ENCODE measurements around the gene RSPH10B2. TPM values are rescaled to one million over a fixed set of nuclear protein-coding genes. Genes with fewer than 3 reads are reported as not detected.
"Not testable (repeated sequence)": the region's sequence is repeated elsewhere in the genome, so short reads cannot be mapped to it uniquely, and the experiment has no call there.

The RSPH10B2 gene
- polyA plus RNA-seq (ENCODE audit: insufficient read length): 0.46 TPM

DNA sequence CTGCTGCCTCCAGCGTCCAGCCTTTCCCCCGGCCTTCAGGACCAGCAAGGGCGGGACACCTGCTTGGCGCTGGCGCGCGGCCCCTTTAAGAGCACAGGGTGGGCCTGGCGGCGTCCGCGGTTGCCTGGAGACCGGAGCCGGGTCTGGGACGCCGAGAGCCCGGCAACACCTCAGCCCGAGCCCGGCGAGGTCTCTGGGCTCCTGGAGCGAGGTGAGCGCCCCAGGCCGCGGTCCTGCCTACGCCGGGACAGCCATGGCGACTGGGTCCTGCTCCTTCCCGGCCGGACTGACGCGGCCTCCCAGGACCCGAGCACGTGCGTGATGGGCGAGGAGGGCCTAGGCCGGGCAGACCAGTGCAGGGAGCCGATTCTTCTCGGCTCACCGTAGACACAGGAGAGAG, at the start of gene RSPH10B2:
TSS of gene RSPH10B2 (plus strand) at position 140 of the 400 bp plus-strand sequence. CDS start 3,575 bp downstream, outside the sequence.
- not testable (repeated sequence) for DNase-seq

DNA sequence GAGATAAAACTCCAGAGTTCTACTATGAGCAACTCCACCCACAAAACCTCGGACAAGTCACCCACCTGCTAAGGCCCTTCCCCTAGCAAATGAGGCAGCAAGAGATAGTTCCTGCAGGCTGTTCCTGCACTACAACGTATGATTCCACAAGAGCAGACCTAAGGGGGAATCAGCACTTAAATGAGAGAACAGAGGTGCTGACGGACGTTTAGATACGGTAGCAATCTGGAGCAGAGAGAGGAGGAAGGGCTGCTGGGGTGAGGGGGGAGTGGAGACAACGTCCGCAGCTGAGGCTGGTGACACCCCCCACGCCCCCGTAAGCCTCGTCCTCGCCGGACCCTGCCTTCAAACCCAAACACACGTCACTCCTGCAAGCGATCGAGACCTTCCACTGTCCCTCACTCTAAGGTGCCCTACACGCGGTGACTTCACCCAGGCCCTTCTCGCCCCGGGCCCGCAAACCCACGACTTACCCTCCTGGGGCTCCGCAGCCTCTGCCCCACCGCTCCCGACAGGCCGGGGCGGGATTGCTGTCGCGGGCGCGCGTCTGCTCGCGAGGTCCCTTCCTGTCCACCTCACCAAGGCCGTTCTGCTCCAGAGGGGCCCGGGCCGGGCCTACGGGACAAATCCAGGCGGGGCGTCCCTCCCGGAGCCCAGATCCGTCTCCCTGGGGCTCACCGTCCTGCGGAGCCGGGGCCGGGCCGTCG, 47.8 kb upstream of the RSPH10B2 start:
- peak; percentile 28 for DNase-seq

DNA sequence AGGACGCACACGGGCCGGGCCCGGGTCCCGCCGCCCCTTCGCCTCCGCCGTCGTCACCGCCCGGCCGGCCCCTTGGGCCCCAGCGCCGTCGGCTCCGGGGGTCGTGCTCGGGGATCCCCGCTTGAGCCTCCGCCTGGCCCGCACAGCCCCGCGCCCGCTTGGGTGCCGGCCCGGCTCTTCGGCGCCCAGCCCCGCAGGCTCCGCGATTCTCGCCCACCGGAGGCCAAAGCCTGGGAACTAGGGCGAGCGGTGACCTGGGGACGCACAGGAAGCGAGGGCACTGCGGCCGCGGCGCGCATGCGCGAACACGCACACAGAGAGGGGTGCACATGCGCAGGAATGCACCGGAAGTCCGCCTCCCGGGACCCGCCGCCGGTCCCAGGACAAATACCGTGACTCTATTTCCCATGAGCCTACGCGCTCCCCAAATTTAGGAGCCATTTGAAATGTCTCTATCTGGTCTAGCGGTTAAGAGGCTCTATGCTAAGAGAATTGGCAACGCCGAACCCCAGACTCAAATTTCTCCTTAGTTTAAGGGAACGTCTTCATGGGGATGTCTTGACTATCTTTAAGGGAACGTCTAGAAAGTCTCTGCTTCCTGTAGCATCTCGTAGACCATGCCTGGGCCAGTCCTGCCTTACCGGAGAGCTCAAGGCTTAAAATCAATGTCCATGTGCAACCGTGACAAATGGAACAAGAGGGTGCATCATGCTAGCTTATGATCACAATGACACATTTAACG, 47.1 kb upstream of the RSPH10B2 start, which contains the start of gene ZNF12:
TSS of gene ZNF12 (minus strand) at position 282 of the 742 bp plus-strand sequence. CDS start 1,774 bp downstream, outside the sequence.
- peak; percentile 96 for DNase-seq

DNA sequence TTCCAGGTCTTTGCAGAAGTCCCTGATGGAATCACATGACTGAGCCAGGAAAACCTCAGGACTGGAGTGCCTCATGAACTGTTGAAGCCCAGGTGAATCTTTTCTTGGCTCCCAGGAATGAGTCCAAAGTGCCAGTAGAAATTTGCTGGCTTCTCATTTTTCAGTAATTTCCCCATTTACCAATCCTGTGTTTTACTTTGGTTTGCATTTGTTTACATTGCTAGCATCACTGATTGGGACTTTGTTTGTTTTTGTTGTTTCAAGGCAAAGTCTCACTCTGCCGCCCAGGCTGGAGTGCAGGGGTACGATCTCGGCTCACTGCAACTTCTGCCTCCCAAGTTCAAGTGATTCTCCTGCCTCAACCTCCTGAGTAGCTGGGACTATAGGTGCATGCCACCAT, 45.6 kb upstream of the RSPH10B2 start:
- no peak for DNase-seq

DNA sequence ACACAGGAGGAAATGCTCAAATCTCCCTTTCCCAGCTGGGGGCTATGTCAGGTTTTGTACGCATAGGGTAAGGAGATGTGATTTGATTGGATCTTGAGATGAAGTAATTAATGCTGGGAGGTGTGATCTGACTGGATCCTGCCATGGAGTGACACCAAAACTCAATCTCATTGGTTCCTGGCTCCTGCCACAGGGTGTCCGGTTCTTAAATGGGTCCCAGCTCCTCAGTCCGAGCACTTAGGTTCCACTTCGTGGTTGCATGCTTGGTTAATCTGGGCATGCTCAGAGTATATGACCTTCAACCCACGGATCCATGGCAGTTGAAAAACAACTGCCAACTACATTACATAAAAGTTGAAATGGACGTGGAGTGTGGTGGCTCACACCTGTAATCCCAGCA, 44.1 kb upstream of the RSPH10B2 start:
- DNase-seq: no peak

DNA sequence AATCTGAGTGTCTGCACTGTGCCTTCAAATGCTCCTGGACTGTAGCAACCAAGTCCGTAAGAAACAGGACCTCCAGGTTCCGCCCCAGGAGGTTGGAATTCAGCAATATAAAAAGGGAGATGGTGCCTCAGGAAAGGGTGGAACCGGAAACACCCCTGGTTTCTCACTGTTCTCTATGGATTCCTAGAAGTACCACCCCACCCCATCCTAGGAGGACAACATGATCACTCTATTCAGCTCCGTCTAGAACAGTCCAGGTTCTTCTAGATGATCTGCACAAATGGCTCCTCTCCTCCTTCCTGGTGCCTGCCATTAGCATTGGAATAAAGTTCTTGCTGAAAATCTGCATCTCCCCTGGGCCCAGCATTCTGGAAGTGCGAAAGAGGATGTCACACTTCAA, 39.5 kb upstream of the RSPH10B2 start:
- no peak for DNase-seq

DNA sequence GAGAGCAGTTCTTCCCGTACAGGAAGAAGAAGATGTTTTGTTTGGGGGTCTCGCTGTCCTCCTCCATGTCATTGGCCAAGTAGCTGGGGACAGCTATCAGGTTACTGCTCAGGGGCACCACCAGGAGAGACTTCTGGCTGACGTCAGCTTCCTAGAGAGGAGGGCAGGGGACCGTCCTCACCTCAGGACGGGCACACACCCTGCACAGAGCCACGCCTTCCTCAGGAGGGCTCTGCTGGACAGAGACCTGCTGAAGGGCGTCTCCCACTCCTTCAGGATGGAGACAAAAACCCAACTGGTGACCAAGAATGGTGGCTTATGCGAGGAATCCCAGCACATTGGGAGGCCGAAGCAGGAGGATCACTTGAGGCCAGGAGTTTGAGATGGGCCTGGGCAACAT, 38.0 kb upstream of the RSPH10B2 start:
- not testable (repeated sequence) for DNase-seq

DNA sequence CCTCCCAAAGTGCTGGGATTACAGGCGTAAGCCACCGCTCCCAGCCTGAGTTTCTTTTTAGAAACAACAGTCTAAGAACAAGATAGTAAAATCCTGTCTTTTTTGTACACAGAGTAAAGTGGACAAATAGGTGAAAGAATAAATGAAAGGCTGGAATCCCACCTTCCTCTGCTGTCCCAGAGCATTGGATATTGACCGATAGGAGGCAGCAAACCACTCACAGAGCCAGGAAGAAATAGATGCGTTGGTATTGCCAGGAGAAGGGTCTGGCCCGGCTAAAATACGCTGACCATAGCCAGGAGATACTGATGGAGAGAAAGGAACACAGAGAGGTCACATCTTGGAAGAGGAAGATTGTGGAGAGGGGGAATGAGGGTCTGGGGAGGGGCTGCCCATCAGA, 35.8 kb upstream of the RSPH10B2 start:
- DNase-seq: no peak

DNA sequence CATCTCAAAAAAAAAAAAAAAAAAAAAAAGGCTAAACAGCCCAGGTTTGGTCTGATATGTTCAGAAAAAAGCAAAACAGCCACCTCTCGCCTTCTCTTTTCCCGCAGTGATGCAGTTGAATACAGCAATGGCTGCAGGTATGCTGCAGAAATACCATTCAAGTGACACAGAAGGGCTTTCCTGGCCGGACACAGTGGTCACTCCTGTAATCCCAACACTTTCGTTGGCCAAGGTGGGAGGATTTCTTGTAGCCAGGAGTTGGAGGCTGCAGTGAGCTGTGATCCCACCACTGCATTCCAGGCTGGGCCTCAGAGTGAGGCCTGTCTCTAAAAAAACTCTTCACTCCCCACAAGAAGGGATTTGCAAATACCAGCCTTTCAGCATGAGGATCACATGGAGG, 29.6 kb upstream of the RSPH10B2 start:
- DNase-seq: not testable (repeated sequence)

DNA sequence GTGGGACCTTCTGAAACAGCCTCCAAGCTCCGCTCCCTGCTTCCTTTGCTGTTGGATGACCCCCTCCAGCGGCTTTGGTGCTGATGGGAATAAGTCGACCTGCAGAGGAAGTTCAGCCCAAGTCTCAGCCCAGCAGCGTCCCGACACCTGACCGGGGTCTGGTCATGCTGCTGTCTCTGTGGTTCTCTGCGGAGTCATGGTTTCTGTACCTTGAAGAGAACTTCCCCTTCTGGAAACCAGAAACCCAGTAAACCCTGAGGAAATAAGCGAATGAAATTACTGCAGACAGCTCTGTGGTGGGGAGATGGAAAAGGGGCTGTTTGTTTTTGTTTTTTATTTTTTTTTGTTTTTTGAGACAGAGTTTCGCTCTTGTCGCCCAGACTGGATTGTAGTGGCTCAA, 28.9 kb upstream of the RSPH10B2 start:
- no peak for DNase-seq

DNA sequence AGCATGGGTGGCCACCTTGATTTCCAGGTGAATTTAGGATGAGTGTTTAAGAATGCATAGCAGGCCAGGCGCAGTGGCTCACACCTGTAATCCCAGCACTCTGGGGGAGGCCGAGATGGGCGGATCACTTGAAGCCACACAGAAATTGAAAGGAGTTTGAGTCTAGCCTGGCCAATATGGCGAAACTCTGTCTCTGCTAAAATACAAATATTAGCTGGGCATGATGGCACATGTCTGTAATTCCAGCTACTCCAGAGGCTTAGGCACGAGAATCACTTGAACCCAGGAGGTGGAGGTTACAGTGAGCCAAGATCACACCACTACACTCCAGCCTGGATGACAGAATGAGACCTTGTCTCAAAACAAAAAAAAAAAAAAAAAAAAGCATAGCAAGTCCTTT, 27.6 kb upstream of the RSPH10B2 start:
- DNase-seq: not testable (repeated sequence)

DNA sequence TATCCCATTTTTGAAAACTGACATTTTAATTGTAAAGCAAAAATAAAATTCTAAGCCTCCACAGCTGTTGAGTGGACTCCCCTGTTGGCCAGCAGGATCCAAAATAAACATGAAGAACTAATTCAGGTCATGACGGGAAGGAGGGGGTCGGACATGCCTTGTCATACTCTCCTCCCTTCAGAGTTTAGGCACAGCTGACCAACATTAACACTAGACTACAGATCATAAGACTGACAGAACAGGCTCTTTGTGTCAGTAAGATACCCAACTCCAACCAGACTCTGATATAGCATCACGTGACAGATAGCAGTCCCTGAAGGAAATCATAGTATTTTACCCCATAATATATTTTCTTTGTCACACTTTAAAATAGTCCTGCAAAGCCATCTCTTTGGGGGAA, 26.2 kb upstream of the RSPH10B2 start:
- DNase-seq: no peak

DNA sequence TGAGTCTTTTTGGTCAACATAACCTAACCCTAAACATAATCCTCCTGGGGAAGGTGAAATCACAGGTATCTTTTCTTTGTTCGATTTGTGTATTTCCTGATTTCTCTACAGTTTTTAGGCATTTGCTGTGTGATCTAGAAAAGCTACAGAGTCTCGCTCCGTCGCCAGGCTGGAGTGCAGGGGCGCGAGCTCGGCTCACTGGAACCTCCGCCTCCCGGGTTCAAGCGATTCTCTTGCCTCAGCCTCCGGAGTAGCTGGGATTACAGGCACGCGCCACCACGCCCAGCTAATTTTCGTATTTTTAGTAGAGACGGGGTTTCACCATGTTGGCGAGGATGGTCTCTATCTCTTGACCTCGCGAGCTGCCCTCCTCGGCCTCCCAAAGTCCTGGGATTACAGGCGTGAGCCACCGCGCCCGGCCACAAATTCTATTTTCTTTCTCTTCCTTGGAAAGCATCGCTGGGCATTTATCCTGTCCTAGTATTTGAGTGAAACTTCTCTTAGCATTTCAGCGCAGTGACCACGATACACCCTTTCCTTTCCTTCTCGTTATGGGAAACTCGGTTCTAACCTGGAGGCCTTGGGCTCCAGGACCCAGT, 24.9 kb upstream of the RSPH10B2 start:
- DNase-seq: not testable (repeated sequence)

DNA sequence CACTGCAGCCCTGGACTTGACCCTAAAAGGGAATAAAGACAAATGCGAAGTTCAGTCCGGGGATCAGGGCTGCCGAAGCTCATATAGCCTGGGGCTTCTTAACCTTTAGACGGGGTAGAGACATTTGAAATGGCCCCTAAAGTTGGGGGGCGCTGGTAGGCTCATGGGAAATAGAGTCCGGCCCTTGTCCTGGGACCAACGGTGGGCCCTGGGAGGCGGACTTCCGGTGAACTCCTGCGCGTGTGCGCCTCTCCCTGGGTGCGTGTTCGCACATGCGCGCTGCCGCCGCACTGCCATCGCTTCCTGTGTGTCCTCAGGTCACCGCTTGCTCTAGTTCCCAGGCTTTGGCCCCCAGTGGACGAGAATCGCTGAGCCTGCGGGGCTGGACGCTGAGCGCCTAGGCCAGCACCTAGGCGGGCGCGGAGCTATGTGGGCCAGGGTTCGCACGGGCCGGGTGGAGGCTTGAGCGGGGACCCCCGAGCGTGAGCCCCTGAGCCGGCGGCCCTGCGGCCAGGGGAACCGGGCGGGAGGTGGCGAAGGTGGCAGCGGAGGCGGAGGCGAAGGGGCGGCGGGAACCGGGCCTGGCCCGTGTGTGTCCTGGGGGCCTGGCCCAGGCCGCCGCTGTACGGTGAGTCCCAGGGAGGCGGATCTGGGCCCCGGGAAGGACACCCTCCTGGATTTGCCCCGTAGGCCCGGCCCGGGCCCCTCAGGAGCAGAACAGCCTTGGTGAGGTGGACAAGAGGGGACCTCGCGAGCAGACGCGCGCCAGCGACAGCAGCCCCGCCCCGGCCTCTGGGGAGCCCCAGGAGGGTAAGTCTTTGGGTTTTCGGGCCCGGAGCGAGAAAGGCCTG, 24.2 kb upstream of the RSPH10B2 start:
- DNase-seq: peak; percentile 91

DNA sequence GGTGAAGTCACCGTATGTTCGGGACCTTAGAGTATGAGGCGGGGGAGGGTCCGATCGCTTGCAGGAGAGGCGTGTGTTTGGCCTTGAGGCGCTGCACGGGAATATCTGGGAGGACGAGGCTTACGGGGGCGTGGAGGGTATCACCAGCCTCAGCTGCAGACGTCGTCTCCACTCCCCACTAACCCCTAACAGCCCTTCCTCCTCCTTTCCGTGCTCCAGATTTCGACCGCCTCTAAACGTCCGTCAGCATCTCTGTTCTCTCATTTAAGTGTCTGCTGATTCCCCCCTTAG, 23.6 kb upstream of the RSPH10B2 start:
- no peak for DNase-seq

DNA sequence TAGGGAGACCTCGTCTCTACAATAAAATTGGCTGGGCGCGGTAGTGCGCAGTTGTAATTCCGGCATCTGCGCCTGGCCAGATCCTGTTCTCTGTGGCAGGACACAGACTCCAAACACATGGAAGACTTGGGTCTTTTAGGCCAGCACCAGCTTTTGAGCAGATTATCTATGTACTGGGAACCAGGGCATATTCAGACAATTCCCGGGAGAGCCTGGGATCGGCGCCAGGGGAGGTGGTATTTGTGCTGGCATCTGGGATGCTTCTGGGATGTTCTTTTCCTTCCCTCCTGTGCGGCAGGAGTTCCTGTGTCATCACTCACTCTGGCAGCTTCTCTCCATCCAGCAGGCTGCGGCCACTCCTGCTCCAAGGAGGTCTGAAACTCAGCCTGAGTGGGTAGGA, 15.5 kb upstream of the RSPH10B2 start:
- DNase-seq: not testable (repeated sequence)

DNA sequence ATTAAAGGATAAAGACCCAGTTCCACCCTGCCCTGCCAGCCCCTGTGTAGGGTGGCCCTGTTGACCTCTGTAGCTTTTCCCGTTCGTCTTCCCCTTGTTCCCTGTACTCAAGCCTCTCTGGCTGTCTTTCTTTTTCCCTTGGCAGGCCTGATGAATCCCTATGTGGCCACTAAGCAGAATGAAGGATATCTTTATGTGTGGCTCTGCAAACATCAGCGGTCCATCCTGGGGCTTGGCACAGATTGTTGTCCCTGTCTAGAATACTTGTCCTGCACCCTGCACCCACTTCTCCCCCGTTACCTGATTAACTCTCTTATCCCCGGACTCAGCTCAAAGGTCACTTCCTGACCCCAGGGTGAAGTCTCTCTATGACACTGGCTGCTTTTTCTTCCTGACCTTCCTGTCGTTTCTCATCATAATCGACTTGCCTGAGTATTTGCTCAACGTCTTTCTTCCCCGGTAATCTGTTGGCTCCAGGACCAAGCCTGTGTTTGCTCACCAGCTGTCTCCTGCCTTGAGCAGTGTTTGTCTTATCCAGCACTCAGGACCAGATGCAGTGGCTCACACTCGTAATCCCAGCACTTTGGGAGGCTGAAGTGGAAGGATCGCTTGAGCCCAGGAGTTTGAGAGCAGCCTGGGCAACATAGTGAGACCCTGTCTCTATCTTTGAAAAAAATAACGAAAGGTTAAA, 9.3 kb upstream of the RSPH10B2 start:
- not testable (repeated sequence) for DNase-seq

DNA sequence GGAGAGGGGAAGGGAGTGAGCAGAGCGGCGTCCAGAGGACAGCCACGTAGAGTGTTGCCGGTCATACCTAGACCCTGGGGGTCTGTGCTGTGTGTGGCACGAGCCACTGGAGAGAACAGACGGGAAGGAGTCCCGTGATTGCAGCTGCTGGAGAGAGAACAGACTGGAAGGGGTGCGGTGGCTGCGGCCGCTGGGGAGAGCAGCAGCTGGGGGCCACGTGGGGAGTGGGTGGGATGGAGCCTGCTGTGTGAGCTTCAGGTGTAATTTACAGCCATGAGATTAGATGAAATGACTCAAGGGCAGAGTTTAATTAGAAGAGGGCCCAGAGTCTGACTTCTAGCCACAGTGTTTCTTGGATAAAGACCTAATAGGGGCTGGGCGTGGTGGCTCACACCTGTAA, 4.6 kb upstream of the RSPH10B2 start:
- DNase-seq: not testable (repeated sequence)

DNA sequence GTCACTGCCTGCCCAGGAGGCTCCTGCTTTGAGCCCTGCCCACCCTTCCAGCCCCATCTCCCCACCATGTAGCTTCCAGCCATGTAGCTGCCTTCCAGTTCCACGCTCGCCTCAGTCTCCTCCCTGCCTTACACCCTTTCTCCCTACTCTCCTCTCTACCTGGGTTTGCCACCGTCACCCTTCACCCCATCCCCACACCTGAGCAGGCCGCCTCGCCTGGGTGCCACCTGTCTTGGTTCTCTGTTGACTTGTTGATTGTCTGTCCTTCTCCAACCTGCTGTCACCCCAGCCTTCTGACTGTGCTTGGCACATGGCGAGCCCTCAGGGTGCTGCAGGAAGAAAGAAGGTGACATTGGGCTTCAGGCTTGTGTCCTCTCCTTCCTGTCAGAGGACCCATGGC, 3.7 kb upstream of the RSPH10B2 start:
- DNase-seq: not testable (repeated sequence)

DNA sequence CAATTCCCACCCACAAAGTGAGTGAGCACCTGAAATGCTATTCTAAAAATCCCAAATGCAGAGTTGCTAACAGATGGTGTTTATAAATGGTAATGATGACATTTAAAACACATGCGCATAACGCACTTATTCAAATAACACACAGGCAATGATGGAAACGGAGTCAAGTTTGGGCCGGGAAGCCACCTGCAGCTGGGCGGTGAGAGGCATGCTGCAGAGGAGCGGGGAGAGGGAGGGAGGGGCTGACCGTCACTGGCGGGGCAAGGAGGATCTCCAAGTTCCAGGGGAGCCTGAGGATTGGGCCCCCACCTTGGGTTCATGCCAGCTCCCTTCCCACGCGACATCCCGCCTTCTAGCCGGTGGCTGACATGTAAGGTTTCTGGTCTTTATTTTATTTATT, 7.3 kb downstream of the RSPH10B2 start:
- DNase-seq: not testable (repeated sequence)

DNA sequence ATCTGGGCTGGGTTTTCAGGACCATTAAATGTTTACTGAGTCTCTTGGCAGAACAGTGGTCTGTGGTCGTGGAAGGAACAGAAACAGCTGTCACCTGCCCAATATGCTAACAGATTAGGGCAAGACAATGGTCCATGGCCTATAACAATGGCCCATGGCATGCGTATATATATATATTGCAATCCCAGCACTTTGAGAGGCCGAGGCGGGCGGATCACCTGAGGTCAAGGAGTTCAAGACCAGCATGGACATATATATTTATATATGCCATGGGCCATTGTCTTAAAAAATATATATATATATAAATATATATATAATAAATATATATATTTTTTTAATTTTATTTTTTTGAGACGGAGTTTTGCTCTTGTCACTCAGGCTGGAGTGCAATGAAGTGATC, 27.7 kb downstream of the RSPH10B2 start:
- not testable (repeated sequence) for DNase-seq

DNA sequence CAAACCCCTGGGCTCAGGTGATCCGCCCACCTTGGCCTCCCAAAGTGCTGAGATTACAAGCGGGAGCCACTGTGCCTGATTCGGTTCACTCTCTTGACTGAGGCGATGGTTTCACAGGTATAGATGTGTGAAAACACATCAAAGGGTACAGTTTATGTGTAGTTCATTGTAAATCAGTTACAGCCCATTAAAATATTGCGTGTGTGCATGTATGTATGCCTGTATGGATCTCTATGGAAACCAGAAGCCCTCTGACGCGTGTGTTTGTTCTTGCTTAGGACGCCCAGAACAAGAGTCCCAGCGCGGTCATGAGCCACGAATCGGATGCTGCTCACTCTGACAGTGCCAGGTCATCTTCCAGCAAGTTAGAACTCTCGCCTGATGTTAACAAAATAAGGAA, 35.5 kb downstream of the RSPH10B2 start:
- not testable (repeated sequence) for DNase-seq

Data from hindlimb muscle (tissue), 1 donor.